Measurements from ENCODE around the gene AGPAT2. TPM values are rescaled to one million over a fixed set of nuclear protein-coding genes. Genes with fewer than 3 reads are reported as not detected.

AGPAT2 gene
- total RNA-seq, 1 donor from 2014 or later = 32.8 TPM

DNA sequence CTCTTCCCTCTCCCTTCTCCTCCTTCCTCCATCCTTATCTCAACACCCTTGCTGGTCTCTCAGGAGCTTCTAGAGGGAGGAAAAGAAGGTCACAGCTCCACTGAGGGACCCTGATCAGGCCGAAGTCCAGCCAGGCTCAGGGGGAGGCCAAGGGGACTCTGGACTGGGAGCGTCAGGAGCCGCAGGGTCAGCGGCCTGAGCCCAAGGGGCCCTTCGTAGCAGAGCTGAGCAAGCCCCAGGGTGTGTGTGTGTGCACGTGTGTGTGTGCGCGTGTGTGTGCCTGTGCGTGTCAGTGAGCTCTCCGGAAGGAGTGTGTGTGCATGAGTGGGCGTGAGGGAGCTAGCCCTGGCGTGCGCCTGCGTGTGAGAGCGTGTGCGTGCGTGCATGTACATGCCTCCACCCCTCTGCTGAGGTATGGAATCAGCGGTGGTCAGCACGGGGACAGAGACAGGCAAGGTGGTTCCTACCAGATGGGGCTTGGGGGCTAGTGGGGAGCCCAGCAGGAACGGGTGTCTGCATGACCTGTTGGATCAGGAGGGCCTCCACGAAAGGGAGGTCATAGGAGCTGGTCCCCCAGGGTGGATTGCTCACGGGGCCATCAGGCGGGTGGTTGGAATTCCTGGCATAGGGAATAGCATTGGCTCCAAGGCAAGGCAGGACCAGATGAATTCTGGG is 10.0 kb upstream of the AGPAT2 start:
- peaks cover 14% of the 10 kb centered on the region for H3K27me3 Mint-ChIP-seq (ENCODE audit: low read depth)
- no peak for TF ChIP-seq CTCF (IDR thresholded peaks at IDR 0.05; ENCODE audit: unreplicated experiment)
- peaks cover 3% of the 10 kb centered on the region for H3K4me1 Mint-ChIP-seq
- H3K9me3 Mint-ChIP-seq = no peaks in the 10 kb centered on the region
- DNase-seq (ENCODE audit: low spot score in 2 of 2, unreplicated experiment in 2 of 2) = no peak
- no peaks in the 10 kb centered on the region for H3K36me3 Mint-ChIP-seq
- H3K4me3 Mint-ChIP-seq = no peak overlapping the region
- no peak overlapping the region for H3K27ac Mint-ChIP-seq

DNA sequence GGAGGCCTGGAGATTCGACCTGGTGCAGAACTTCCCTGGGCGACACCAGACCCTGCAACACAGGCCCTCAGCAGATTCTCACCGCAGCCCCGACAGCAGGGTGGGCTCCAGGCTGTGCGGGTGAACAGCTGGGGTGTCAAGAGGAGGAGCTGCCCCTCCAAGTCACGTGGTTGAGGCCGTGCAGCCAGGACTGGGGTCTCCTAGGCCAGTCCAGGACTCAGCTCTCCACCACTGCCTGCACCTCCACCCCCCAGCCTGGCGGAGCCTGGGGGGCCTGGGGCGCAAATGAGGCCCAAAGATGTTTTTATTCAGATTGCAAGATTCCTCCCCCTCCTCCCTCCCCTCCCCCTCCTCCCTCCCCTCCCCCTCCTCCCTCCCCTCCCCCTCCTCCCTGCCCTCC is 9.2 kb upstream of the AGPAT2 start:
- H3K27me3 Mint-ChIP-seq (ENCODE audit: low read depth) = peaks cover 10% of the 10 kb centered on the region

GRCh38 chr9:136695955-136696354 is 8.7 kb upstream of the AGPAT2 start:
- H3K36me3 Mint-ChIP-seq = no peaks in the 10 kb centered on the region
- no peak for TF ChIP-seq CTCF (IDR thresholded peaks at IDR 0.05; ENCODE audit: unreplicated experiment)

More for the DNA sequence above, 9.2 kb upstream of the AGPAT2 start:
- no peak for TF ChIP-seq CTCF (IDR thresholded peaks at IDR 0.05; ENCODE audit: unreplicated experiment)
- no peaks in the 10 kb centered on the region for H3K36me3 Mint-ChIP-seq
- no peak overlapping the region for H3K27ac Mint-ChIP-seq
- H3K4me3 Mint-ChIP-seq = no peak overlapping the region
- H3K4me1 Mint-ChIP-seq = peaks cover 3% of the 10 kb centered on the region
- H3K9me3 Mint-ChIP-seq = no peaks in the 10 kb centered on the region
- no peak for DNase-seq (ENCODE audit: low spot score in 2 of 2, unreplicated experiment in 2 of 2)

DNA sequence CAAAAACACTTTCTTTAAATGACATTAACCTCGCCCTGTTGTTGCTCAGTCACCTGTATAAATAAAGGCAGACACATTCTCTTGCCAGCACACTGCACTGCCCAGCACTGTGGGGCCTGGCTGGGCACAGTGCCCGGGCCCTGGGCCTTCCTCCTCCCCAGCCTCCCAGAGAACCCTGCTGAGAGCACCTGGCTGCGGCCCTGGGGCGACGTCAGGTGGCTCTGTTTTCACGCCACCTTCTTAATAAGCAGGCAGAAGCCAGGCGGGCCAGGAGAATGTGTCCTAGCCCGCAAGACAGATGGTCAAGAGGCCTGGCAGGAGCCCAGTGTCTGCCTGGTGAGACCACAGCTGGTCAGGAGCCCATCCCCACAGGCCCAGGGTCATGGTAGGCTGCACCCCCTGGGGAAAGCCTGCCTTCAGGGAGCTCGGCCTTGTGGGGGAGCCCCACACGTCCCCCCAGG is 8.2 kb upstream of the AGPAT2 start:
- Mint-ChIP-seq H3K27ac (no peak overlapping the region), H3K9me3 (no peaks in the 10 kb centered on the region), H3K36me3 (no peaks in the 10 kb centered on the region), H3K4me3 (no peak overlapping the region), H3K4me1 (peaks cover 3% of the 10 kb centered on the region), H3K27me3 (ENCODE audit: low read depth) (peaks cover 4% of the 10 kb centered on the region)
- TF ChIP-seq CTCF (IDR thresholded peaks at IDR 0.05; ENCODE audit: unreplicated experiment) = no peak
- DNase-seq (ENCODE audit: low spot score in 2 of 2, unreplicated experiment in 2 of 2) = no peak

More at GRCh38 chr9:136695955-136696354, 8.7 kb upstream of the AGPAT2 start:
- Mint-ChIP-seq H3K27me3 (ENCODE audit: low read depth) (peaks cover 5% of the 10 kb centered on the region), H3K4me1 (peaks cover 3% of the 10 kb centered on the region), H3K4me3 (no peak overlapping the region), H3K27ac (no peak overlapping the region), H3K9me3 (no peaks in the 10 kb centered on the region)
- no peak for DNase-seq (ENCODE audit: low spot score in 2 of 2, unreplicated experiment in 2 of 2)

- no peak for TF ChIP-seq CTCF (IDR thresholded peaks at IDR 0.05; ENCODE audit: unreplicated experiment)
- Mint-ChIP-seq H3K4me3 (no peak overlapping the region), H3K27me3 (ENCODE audit: low read depth) (no peaks in the 10 kb centered on the region), H3K27ac (no peak overlapping the region), H3K9me3 (no peaks in the 10 kb centered on the region), H3K36me3 (no peaks in the 10 kb centered on the region), H3K4me1 (peaks cover 3% of the 10 kb centered on the region)
- DNase-seq (ENCODE audit: low spot score in 2 of 2, unreplicated experiment in 2 of 2) = no peak
These were observed 7.6 kb upstream of the AGPAT2 start for GRCh38 chr9:136694872-136695247.
